ENCODE measurements around the gene DLGAP4.

The DLGAP4 gene

DNA sequence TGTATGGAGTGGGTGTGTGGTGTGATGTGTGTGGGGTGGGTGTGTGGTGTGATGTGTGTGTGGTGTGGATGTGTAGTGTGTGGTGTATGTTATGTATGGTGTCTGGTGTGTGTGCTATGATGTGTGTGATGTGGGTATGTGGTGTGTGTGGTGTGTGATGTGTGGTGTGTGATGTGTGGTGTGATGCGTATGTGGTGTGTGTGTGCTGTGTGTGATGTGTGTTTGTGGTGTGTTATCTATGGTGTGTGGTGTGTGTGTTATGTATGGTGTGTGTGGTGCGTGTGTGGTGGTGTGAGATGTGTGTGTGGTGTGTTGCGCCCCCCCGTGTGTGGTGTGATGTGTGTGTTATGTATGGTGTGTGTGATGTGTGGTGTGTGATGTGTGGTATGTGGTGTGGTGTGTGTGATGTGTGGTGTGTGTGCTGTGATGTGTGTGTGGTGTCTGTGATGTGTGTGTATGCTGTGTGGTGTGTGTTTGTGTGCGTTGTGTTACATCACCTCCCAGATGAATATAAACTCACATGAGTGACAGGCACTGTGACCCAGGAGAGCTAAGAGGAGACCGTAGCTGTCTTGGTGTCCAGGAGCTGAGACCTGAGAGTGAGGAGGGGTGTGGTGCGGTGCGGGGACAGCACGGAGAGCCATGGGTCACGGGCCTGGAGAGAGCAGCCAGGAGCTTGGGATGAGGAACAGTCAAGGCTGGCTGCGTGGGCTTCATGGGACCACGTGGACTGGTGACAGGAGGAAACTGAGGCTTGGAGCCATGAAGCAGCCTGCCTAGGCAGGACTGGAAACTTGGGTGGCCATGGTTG lies 8.8 kb downstream of the DLGAP4 start:
- Histone ChIP-seq H3K4me3 (ENCODE audit: low read length) (no peak overlapping the region), H3K27ac (ENCODE audit: low read depth, low read length) (no peak overlapping the region), H3K36me3 (ENCODE audit: control insufficient read depth, insufficient read depth, low read length) (no peaks in the 10 kb centered on the region), H3K4me1 (ENCODE audit: control insufficient read depth, insufficient read depth, low read length) (no peaks in the 10 kb centered on the region), H3K9ac (ENCODE audit: low read length) (no peak overlapping the region), H3K27me3 (ENCODE audit: control insufficient read depth, insufficient read depth, low read length) (peaks cover 14% of the 10 kb centered on the region)

DNA sequence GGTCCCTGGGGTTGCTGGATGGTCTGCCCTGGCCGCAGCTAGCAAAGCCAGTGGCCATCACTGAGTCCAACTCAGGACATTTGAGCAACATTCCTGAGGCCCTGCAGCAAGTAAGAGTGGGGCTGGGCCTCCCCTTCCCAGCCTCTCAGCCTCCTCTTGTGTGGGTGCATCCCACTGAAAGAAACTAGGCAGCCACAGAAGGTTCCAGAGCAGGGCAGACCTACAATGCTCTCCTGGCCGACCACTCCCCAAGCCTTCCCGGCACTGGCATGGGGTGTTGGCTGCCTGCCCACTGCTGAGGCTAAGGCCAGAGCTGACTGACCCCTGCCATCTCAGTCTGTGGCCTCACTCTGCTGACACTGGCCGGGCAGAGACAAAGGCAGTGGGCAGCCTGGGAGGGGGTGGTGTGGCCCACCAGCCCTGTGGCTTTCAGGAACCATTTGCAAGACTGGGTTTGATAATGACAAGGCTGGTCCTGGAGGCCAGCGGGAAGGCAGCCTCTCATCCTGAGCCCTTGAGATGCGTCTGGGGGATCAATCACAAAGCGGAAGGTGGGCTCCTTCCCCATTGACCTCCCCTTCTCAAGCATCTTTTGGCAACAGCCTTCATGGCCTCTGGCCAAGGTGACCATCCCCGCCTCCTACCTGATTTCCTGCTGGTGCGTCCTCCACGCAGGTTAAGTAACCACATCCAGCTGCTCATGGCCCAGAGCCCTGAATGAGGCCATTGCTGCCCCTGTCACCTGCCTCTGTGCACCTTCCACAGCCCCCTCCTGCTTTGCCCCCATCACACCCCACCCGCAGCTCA lies 9.6 kb downstream of the DLGAP4 start:
- no peaks in the 10 kb centered on the region for H3K36me3 ChIP-seq (ENCODE audit: control insufficient read depth, insufficient read depth, low read length)
- no peak overlapping the region for H3K27ac ChIP-seq (ENCODE audit: low read depth, low read length)
- H3K27me3 ChIP-seq (ENCODE audit: control insufficient read depth, insufficient read depth, low read length), result peaks cover 14% of the 10 kb centered on the region
- H3K4me1 ChIP-seq (ENCODE audit: control insufficient read depth, insufficient read depth, low read length), result no peaks in the 10 kb centered on the region
- no peak overlapping the region for H3K9ac ChIP-seq (ENCODE audit: low read length)
- H3K4me3 ChIP-seq (ENCODE audit: low read length), result no peak overlapping the region

DNA sequence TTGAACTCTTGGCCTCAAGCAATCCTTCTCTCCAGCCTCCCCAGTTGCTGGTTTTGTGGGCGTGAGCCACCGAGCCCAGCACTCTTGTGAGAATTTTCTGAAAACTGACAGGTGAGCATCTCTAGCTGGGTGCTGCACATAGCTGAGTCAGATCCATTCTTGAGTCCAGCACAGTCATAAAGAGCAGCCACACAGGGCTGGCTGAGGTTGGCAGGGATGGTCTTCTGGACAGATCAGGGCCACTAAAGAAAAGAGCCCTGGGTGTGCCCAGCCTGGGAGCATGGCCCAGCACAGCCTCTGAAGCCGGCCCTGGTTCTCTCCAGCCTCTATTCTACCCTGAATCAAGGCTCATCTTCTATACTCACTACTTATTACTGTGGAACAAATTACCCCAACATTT lies 11.5 kb downstream of the DLGAP4 start:
- no peaks in the 10 kb centered on the region for H3K4me1 ChIP-seq (ENCODE audit: control insufficient read depth, insufficient read depth, low read length)
- peaks cover 14% of the 10 kb centered on the region for H3K27me3 ChIP-seq (ENCODE audit: control insufficient read depth, insufficient read depth, low read length)
- H3K27ac ChIP-seq (ENCODE audit: low read depth, low read length), result no peak overlapping the region
- no peak overlapping the region for H3K4me3 ChIP-seq (ENCODE audit: low read length)
- no peaks in the 10 kb centered on the region for H3K36me3 ChIP-seq (ENCODE audit: control insufficient read depth, insufficient read depth, low read length)
- no peak overlapping the region for H3K9ac ChIP-seq (ENCODE audit: low read length)

DNA sequence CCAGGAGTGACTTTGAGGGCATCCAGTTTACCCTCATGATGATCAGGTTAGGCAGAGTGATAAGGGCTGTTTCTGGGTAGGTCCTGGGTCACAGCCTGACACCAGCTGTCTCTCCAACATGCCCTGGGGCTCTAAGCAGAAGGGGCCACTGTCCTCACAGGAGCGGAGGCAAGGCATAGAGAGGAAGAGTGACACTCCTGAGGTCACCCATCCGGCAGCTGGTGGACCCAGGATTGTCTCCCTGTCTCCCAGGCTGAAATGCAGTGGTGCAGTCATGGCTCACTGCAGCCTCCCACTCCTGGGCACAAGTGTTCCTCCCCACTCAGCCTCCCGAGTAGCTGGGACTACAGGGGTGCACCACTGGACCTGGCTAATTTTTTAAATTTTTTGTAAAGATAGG lies 12.0 kb downstream of the DLGAP4 start:
- no peak overlapping the region for H3K27ac ChIP-seq (ENCODE audit: low read depth, low read length)
- no peak overlapping the region for H3K9ac ChIP-seq (ENCODE audit: low read length)
- peaks cover 11% of the 10 kb centered on the region for H3K27me3 ChIP-seq (ENCODE audit: control insufficient read depth, insufficient read depth, low read length)
- H3K4me3 ChIP-seq (ENCODE audit: low read length), result no peak overlapping the region
- H3K4me1 ChIP-seq (ENCODE audit: control insufficient read depth, insufficient read depth, low read length), result no peaks in the 10 kb centered on the region
- H3K36me3 ChIP-seq (ENCODE audit: control insufficient read depth, insufficient read depth, low read length), result no peaks in the 10 kb centered on the region

DNA sequence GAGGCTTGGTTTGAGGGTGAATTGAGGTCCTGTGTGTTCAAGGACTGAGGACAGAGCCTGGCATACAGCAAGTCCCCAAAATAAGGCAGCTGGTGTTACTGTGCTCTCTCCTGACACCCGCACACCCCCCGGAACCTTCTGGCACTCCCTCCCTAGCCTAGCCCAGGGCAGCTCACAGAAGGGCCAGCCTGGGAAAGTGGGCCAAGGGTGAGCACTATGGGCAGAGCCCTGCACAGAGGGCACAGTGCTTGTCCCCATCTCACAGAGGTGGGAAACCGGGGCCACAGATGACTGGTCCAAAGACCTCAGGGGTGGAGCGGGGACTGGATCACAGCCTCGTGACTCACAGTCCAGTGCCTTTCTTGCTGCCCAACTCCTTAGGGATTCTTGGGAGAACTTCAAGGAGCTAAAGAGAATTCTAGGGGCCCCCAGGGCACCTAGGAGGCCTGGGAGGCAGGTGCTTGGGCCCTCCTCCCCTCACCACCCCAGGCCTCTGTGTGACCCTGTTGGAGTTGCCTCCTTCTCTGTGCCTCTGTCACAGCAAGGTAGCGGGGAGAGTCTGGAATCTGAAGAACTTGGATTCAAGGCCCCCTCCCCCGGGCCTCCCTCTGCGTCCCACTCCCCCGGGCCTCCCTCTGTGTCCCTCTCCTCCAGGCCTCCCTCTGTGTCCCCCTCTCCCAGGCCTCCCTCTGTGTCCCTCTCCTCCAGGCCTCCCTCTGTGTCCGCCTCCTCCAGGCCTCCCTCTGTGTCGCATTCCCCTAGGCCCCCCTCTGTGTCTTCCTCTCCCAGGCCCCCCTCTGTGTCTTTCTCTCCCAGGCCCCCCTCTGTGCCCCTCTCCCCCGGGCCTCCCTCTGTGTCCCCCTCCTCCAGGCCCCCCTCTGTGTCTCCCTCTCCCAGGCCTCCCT lies 13.5 kb downstream of the DLGAP4 start:
- no peak overlapping the region for H3K27ac ChIP-seq (ENCODE audit: low read depth, low read length)
- H3K4me1 ChIP-seq (ENCODE audit: control insufficient read depth, insufficient read depth, low read length), result no peaks in the 10 kb centered on the region
- H3K27me3 ChIP-seq (ENCODE audit: control insufficient read depth, insufficient read depth, low read length), result peaks cover 2% of the 10 kb centered on the region
- no peak overlapping the region for H3K9ac ChIP-seq (ENCODE audit: low read length)
- H3K4me3 ChIP-seq (ENCODE audit: low read length), result no peak overlapping the region
- H3K36me3 ChIP-seq (ENCODE audit: control insufficient read depth, insufficient read depth, low read length), result no peaks in the 10 kb centered on the region

DNA sequence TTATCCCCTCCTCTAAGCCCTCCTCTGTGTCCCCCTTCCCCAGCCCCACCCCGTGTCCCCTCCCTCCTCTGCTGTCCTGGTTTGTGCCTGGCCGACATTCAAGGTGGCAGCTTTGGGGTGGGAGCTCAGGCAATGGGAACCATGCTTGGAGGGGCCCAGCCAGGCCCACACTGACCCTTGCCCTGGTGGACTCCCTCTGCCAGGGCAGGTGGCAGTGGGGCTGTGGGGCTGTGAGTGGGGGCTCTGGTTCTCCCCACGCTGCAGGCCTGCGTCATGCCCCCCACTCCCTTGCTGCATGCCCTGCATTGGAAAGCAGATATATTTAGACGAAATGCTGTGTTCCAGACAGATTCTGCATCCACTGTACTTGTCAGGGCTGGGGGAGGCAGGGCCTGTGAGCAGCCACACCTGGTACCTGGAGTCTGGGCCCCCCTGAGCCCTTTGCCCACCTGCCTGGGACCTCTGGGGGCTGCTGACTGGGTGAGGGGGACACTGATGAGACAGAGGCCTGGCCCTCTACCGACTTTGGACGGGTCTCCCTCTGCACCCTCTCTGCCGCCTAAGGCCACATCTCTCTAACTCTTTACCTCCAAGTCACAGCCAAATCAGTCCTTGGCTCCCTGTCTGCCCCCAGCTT lies 14.2 kb downstream of the DLGAP4 start:
- Histone ChIP-seq H3K27ac (ENCODE audit: low read depth, low read length) (no peak overlapping the region), H3K36me3 (ENCODE audit: control insufficient read depth, insufficient read depth, low read length) (no peaks in the 10 kb centered on the region), H3K9ac (ENCODE audit: low read length) (no peak overlapping the region), H3K27me3 (ENCODE audit: control insufficient read depth, insufficient read depth, low read length) (peaks cover 2% of the 10 kb centered on the region), H3K4me3 (ENCODE audit: low read length) (no peak overlapping the region), H3K4me1 (ENCODE audit: control insufficient read depth, insufficient read depth, low read length) (no peaks in the 10 kb centered on the region)

DNA sequence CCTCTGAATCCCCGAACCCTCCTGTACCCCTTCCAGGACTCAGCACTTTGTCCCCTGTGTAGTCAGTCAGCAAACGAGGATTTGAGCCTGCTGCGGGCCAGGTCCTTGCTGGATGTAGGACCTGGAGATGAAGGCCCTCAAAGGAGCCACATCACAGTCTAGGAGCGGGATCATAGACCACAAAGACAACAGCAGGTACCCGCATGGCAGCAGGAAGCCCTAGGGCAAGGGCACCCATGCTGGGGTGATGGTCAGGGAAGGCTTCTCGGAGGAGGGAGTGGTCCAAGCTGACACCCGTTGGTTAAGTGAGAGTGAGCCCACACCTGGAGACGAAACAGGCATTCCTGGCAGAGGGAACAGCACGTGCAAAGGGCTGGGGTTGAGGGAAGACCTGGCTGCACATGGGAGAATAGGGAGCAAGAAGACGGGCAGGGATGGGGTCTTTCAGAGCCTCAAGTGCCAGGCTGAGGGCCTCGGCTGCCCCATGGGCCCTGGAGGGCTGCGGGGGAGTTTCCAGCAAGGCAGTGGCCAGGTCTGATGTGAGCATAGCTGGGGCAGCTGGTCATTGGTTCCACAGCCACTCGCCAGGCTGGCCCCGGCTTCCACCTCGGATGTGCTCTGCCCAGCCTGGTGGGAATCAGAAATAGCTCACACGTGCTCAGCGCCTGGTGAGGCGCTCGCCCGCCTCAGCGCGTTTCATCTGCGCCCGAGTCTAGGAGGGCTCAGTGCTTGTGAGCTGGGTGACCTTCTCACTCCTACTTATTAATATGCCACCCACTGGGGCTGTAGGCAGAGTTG lies 15.0 kb downstream of the DLGAP4 start:
- H3K4me3 ChIP-seq (ENCODE audit: low read length), result no peak overlapping the region
- no peak overlapping the region for H3K9ac ChIP-seq (ENCODE audit: low read length)
- H3K36me3 ChIP-seq (ENCODE audit: control insufficient read depth, insufficient read depth, low read length), result no peaks in the 10 kb centered on the region
- no peak overlapping the region for H3K27ac ChIP-seq (ENCODE audit: low read depth, low read length)
- H3K4me1 ChIP-seq (ENCODE audit: control insufficient read depth, insufficient read depth, low read length), result no peaks in the 10 kb centered on the region
- H3K27me3 ChIP-seq (ENCODE audit: control insufficient read depth, insufficient read depth, low read length), result peaks cover 2% of the 10 kb centered on the region

DNA sequence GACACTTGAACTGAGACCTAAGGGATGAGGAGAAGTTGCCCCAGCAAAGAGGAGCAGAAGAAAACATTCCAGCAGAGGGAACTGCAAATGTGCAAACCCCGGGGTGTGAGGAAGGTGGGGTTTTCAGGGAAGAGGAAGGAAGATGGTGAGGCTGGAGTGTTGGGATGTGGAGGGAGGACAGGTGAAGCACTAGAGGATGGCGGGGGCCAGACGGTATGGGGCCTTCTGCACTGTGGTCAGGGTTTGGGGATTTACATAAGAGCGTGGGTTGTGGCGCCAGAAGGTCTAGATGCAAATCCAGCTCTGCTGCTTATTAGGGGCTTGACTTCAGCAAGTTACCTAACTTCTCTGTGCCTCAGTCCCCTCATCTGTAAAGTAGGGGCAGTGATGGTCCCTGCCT lies 16.0 kb downstream of the DLGAP4 start:
- no peaks in the 10 kb centered on the region for H3K36me3 ChIP-seq (ENCODE audit: control insufficient read depth, insufficient read depth, low read length)
- H3K27ac ChIP-seq (ENCODE audit: low read depth, low read length), result no peak overlapping the region
- no peak overlapping the region for H3K9ac ChIP-seq (ENCODE audit: low read length)
- H3K4me1 ChIP-seq (ENCODE audit: control insufficient read depth, insufficient read depth, low read length), result no peaks in the 10 kb centered on the region
- H3K27me3 ChIP-seq (ENCODE audit: control insufficient read depth, insufficient read depth, low read length), result no peaks in the 10 kb centered on the region
- H3K4me3 ChIP-seq (ENCODE audit: low read length), result no peak overlapping the region

DNA sequence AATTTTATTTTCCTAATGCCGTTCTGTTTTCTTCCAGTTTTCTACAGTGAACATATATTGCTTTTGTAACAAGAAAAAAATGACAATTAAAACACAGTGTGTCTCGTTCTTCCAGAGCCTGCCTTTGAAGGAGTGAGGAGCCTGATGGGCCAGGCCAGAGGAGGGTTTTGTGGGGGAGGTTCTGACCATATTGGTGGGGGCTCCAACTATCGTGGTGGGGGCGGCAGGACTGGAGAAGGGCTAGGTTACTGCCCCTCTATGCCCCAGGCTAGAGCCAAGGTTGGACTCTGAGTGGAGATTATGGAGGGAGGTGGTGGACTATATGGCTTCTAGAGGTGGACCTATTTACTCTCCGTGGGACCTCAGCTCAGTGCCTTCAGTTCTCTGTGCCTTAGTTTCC lies 24.0 kb downstream of the DLGAP4 start:
- Histone ChIP-seq H3K36me3 (ENCODE audit: control insufficient read depth, insufficient read depth, low read length) (no peaks in the 10 kb centered on the region), H3K27me3 (ENCODE audit: control insufficient read depth, insufficient read depth, low read length) (peaks cover 10% of the 10 kb centered on the region), H3K4me1 (ENCODE audit: control insufficient read depth, insufficient read depth, low read length) (no peaks in the 10 kb centered on the region), H3K27ac (ENCODE audit: low read depth, low read length) (no peak overlapping the region), H3K4me3 (ENCODE audit: low read length) (no peak overlapping the region), H3K9ac (ENCODE audit: low read length) (no peak overlapping the region)

DNA sequence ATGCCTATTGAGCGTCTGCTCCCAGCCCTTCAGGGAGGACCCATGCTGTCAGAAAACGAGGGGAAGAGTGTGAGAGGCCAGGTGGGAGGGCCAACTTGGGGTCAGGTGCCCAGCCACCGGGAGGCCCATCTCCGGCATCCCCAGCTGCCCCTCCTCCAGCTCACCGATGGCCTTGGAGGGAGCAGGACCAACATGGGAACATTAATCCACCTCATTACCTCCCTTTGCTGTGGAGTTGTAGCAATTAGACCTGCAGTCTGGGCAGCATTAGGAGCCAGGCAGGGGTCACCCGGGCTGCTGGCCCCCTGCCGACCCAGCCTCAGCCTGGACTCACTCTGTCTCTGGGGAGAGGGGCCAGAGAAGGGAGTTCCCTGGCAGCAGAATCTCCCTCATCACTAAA lies 25.1 kb downstream of the DLGAP4 start:
- no peak overlapping the region for H3K27ac ChIP-seq (ENCODE audit: low read depth, low read length)
- H3K27me3 ChIP-seq (ENCODE audit: control insufficient read depth, insufficient read depth, low read length), result peaks cover 10% of the 10 kb centered on the region
- no peaks in the 10 kb centered on the region for H3K4me1 ChIP-seq (ENCODE audit: control insufficient read depth, insufficient read depth, low read length)
- H3K9ac ChIP-seq (ENCODE audit: low read length), result no peak overlapping the region
- H3K36me3 ChIP-seq (ENCODE audit: control insufficient read depth, insufficient read depth, low read length), result no peaks in the 10 kb centered on the region
- H3K4me3 ChIP-seq (ENCODE audit: low read length), result no peak overlapping the region

DNA sequence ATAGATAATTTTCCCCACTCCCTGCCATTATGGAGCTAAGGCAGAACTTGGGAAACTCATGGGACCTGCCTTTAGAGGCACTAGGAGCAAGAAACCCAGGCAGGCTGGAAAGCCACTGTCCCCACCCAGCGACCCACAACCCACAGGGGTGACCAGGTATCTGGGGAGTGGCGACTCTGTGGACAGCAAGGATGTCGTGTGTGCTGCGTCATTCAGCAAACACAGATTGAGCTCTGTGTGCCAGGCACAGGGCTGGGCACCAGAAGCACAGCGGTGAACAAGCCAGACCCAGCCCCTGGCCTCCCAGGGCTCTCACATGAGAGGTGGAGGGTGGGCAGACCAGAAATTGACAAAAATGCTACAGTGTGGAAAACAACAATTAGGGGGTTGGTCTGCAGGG lies 27.7 kb downstream of the DLGAP4 start:
- Histone ChIP-seq H3K36me3 (ENCODE audit: control insufficient read depth, insufficient read depth, low read length) (no peaks in the 10 kb centered on the region), H3K27me3 (ENCODE audit: control insufficient read depth, insufficient read depth, low read length) (peaks cover 10% of the 10 kb centered on the region), H3K27ac (ENCODE audit: low read depth, low read length) (no peak overlapping the region), H3K4me3 (ENCODE audit: low read length) (no peak overlapping the region), H3K9ac (ENCODE audit: low read length) (no peak overlapping the region), H3K4me1 (ENCODE audit: control insufficient read depth, insufficient read depth, low read length) (no peaks in the 10 kb centered on the region)
